Stomach smooth muscle (tissue), 2 donors: Measurements from ENCODE around the gene ZNF516.

Experiments
- H3K27ac ChIP-seq: one replicate; pipeline ENCODE4 v1.7.0; 2013; ENCODE audit warnings: mild to moderate bottlenecking, low read length, inconsistent platforms
- H3K27me3 ChIP-seq, 2 donors: one replicate each; pipeline ENCODE4 v1.7.0; 2013; ENCODE audit warnings: low read length in 2 of 2; ENCODE audit not compliant: insufficient read depth in 2 of 2, control insufficient read depth in 1 of 2
- H3K36me3 ChIP-seq, 2 donors: one replicate each; pipeline ENCODE4 v1.7.0; 2013; ENCODE audit warnings: low read length in 2 of 2; ENCODE audit not compliant: control insufficient read depth in 2 of 2, insufficient read depth in 2 of 2
- H3K4me1 ChIP-seq: one replicate; pipeline ENCODE4 v1.7.0; 2013; ENCODE audit warnings: low read length; ENCODE audit not compliant: control insufficient read depth, insufficient read depth
- H3K4me3 ChIP-seq, 2 donors: one replicate each; pipeline ENCODE4 v1.7.0; 2013; ENCODE audit warnings: low read length in 2 of 2
- H3K9ac ChIP-seq, 2 donors: one replicate each; pipeline ENCODE4 v1.7.0; 2013; ENCODE audit warnings: low read length in 2 of 2, mild to moderate bottlenecking in 1 of 2
- H3K9me3 ChIP-seq, 2 donors: one replicate each; pipeline ENCODE4 v1.7.0; 2013; ENCODE audit warnings: low read length in 2 of 2; ENCODE audit not compliant: control insufficient read depth in 2 of 2
- donor health status: healthy.
- donor health status: Pancreatic carcinoma.

Gene ZNF516

DNA sequence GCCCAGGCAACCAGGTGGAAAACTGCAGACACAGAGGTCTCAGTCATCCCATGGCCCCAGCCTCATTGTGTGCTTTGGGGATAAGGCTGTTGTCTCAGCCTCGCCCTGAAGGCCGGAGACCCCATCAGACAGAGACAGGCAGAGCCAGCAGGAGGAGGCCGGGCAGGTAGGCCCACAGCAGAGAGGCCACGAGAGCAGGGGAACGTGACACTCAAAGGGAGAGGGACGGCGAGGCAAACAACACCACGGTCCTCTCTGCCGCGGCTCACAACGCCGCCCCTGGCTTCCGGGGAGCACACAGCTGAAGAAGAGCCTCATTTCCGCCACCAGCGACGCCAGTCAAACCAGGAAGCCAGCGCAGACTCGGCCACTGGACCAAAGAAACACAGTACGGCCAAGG, 103.3 kb downstream of the ZNF516 start:
- Histone ChIP-seq H3K4me1 (peaks cover 28% of the 10 kb centered on the region), H3K36me3 (no peaks in the 10 kb centered on the region), H3K27me3 (no peaks in the 10 kb centered on the region), H3K27ac (no peak overlapping the region), H3K9ac (peak overlapping the region in 1 of 2 donors; percentile 15), H3K9me3 (no peaks in the 10 kb centered on the region), H3K4me3 (no peak overlapping the region)

DNA sequence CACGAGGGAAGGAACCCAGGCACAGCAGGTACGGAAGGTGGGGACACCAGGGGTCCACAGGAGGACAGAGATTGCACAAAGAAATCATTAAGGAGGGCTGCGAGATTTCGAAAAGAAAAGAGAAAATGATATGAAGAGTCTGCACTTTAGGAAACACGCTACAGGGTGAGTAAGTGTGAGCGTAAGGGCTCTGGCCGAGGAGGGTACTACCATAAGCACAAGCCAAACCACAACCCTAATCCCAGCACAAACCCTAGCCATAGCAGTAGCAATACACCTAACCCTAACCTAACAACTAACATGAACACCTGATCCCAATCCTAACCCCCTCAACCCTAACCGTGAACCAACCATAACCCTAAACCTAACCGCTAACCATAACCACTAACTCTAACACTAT, 104.0 kb downstream of the ZNF516 start:
- no peak overlapping the region for H3K4me3 ChIP-seq
- H3K36me3 ChIP-seq, result no peaks in the 10 kb centered on the region
- no peak overlapping the region for H3K27ac ChIP-seq
- H3K9ac ChIP-seq, result peak overlapping the region in 1 of 2 donors; percentile 15
- peaks cover 26% of the 10 kb centered on the region for H3K4me1 ChIP-seq
- no peaks in the 10 kb centered on the region for H3K27me3 ChIP-seq
- H3K9me3 ChIP-seq, result no peaks in the 10 kb centered on the region

DNA sequence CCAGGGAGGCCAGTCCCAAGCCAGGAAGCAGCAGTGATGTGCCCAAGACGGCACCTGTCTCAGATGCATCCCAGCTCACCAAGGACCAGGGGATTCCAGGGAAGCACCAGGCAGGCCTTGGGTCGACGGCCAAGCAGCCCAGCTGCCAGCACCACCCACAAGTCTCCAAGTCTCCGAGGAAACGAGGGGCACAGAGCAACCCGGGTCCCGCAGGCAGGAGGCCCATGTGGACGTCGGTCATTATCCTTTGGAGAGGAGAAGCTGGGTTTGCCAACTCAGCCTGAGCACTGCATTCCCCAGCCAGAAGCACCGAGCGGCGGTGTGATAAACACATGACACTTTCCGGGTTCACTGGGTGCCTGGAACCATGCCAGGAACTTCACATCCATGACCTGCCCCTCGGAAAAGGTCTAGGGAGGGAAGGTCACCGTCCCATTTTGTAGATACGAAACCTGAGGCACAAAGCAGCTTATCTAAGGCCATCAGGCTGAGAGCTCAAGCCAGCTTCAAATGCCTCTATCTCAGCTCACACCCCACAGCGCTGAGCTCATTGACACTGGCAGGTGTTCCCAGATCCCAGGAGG, 104.5 kb downstream of the ZNF516 start:
- Histone ChIP-seq H3K9ac (no peak overlapping the region), H3K27ac (no peak overlapping the region), H3K27me3 (no peaks in the 10 kb centered on the region), H3K4me3 (no peak overlapping the region), H3K9me3 (no peaks in the 10 kb centered on the region), H3K4me1 (peaks cover 26% of the 10 kb centered on the region), H3K36me3 (no peaks in the 10 kb centered on the region)

DNA sequence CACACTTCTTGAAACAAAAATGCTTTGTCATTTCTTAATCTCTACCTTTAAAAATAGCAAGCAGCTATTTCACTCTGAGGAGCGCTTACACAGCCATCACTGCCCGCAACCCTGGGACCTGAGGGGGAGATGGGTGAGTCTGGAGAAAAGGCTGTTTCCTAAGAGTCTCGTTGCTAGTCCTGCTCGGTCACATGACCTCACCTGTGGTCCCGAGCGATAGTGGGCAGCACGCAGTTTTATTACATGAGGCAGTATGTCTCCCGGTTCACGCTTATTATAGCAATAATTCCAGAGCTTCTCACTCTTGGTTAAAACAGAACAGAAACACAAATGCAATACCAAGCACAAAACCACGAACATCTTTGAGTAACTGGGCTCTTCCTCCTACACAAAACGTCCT, 105.3 kb downstream of the ZNF516 start:
- no peak overlapping the region for H3K9ac ChIP-seq
- peaks cover 28% of the 10 kb centered on the region for H3K4me1 ChIP-seq
- H3K27ac ChIP-seq, result no peak overlapping the region

DNA sequence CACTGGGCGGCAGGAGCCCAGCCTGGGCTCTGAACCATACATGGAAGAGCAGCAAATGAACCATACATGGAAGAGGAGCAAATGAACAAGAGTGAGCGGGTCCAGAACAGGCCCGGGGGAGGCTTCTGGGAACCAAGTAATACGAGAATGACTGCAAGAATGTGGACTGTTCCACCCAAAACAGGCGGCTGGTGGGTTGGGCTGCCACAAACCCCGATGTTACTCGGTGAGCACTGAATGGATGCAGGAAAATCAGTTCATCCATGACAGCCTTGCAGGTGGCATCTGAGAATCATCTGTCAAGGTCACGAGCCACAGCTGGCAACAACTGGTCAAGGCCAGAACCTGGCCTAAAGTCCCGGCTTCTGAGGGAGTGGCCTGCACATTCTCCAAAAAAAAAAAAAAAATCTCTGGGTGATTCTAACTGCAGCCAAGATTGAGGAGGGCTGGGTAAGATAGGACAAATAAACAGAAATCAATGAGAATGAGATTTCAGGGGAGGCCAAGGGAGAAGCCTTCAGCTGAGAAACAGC, 106.1 kb downstream of the ZNF516 start:
- H3K9ac ChIP-seq, result no peak overlapping the region
- no peaks in the 10 kb centered on the region for H3K27me3 ChIP-seq
- H3K36me3 ChIP-seq, result no peaks in the 10 kb centered on the region
- peaks cover 28% of the 10 kb centered on the region for H3K4me1 ChIP-seq
- no peaks in the 10 kb centered on the region for H3K9me3 ChIP-seq
- H3K4me3 ChIP-seq, result no peak overlapping the region
- H3K27ac ChIP-seq, result no peak overlapping the region

More for the DNA sequence above, 105.3 kb downstream of the ZNF516 start:
- H3K36me3 ChIP-seq, result no peaks in the 10 kb centered on the region
- H3K9me3 ChIP-seq, result no peaks in the 10 kb centered on the region
- no peaks in the 10 kb centered on the region for H3K27me3 ChIP-seq
- no peak overlapping the region for H3K4me3 ChIP-seq

DNA sequence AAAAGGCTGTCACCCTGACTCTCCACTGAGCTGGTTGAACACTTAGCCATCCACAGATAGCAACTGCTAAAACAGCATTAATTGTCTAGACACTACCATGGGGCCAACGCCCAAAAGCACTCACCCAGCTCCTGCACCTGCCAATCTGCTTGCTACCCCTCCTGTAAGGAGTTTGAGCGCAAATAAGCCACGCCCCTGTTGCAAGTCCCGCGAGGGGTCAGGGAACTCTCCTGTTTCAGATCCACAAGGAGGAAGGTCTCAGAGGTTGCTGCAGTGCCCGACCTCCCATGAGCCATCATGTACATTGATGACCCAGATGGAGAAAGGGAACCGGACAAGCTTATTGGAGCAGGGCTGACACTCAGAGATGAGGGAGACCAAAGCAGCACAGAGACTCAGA, 106.8 kb downstream of the ZNF516 start:
- no peak overlapping the region for H3K27ac ChIP-seq
- no peaks in the 10 kb centered on the region for H3K36me3 ChIP-seq

DNA sequence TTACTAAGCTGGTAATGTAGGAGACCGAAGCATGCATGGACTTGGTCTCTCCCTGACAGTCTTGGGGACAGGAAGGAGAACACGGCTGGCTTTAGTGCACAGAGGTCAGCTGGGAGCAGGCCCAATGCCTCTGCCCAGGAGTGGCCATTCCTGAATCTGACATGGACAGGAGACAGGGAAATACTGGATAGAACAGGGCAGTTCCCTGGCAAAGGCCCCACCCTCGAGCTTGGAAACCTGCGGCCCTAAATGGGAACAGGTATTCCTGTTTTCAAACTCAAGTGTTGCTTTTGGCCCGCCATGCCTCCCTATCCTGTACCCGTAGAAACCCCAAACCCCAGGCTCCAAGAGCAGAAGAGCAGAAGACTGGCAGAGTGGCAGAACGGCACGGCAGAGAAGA, 107.4 kb downstream of the ZNF516 start:
- Histone ChIP-seq H3K36me3 (no peaks in the 10 kb centered on the region), H3K27ac (no peak overlapping the region), H3K9ac (no peak overlapping the region), H3K27me3 (no peaks in the 10 kb centered on the region), H3K4me1 (peaks cover 28% of the 10 kb centered on the region), H3K9me3 (no peaks in the 10 kb centered on the region), H3K4me3 (no peak overlapping the region)

More for the DNA sequence above, 106.8 kb downstream of the ZNF516 start:
- H3K4me1 ChIP-seq, result peaks cover 28% of the 10 kb centered on the region
- H3K27me3 ChIP-seq, result no peaks in the 10 kb centered on the region
- H3K4me3 ChIP-seq, result no peak overlapping the region
- H3K9ac ChIP-seq, result no peak overlapping the region
- H3K9me3 ChIP-seq, result no peaks in the 10 kb centered on the region

DNA sequence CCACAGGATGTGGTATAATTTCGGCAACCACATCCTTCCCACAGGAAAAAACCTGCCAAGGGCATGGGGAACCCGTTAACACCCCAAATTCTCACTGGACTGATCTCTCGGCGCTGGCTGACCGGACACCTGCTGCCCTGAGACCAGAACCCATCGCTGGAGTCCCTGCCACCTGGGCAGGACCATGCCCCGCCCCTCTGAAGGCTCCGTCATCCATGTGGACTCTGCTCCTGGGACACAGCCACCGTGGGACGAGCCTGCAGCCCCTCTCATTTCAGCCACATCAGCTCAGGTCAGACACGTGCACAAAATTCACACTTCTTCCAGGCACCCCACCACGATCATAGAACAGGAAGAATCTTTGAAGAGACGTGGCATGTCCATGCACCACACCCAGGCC, 108.2 kb downstream of the ZNF516 start:
- no peak overlapping the region for H3K4me3 ChIP-seq
- no peak overlapping the region for H3K9ac ChIP-seq
- peaks cover 24% of the 10 kb centered on the region for H3K4me1 ChIP-seq
- H3K9me3 ChIP-seq, result no peaks in the 10 kb centered on the region
- H3K27ac ChIP-seq, result no peak overlapping the region
- H3K36me3 ChIP-seq, result no peaks in the 10 kb centered on the region
- H3K27me3 ChIP-seq, result no peaks in the 10 kb centered on the region

DNA sequence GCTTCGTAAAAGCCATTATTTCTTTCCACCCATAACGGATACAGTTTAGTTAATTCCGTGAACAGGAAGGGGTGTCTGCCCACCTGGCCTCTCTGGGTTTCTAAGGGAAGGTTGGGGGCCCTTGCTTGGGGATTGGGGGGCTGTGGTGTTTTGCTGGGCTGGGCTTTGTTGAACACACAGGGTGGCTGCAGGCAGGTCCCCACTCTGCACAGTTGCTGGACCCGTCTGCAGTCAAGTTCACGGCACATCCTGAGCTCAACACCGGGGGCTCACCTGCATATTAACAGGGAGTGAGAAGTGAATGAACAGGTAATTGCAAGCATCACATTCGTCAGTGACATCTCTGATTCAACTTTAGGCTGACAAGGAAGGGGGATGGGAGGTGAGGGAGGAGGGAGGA, 109.0 kb downstream of the ZNF516 start:
- H3K9ac ChIP-seq, result no peak overlapping the region
- H3K9me3 ChIP-seq, result no peaks in the 10 kb centered on the region
- no peak overlapping the region for H3K27ac ChIP-seq
- peaks cover 24% of the 10 kb centered on the region for H3K4me1 ChIP-seq
- H3K4me3 ChIP-seq, result no peak overlapping the region
- H3K27me3 ChIP-seq, result no peaks in the 10 kb centered on the region
- no peaks in the 10 kb centered on the region for H3K36me3 ChIP-seq

DNA sequence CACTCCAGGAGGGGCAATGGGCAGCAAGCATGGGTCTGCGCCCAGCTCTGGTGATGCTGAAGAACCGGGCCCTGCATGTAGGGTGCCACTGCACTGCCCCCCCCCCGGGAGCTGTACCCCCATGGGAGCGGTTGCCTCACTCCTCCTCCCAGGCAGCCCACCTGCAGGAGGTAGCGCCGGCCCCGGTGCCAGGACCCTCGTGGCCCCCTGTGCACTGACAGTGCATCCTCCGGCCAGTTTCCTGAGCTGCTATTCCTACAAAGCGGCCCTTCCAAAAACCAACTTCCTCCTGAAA, 109.4 kb downstream of the ZNF516 start:
- H3K9ac ChIP-seq, result no peak overlapping the region
- H3K36me3 ChIP-seq, result no peaks in the 10 kb centered on the region
- H3K9me3 ChIP-seq, result no peaks in the 10 kb centered on the region
- H3K4me1 ChIP-seq, result peaks cover 24% of the 10 kb centered on the region
- no peaks in the 10 kb centered on the region for H3K27me3 ChIP-seq
- no peak overlapping the region for H3K27ac ChIP-seq
- H3K4me3 ChIP-seq, result no peak overlapping the region

DNA sequence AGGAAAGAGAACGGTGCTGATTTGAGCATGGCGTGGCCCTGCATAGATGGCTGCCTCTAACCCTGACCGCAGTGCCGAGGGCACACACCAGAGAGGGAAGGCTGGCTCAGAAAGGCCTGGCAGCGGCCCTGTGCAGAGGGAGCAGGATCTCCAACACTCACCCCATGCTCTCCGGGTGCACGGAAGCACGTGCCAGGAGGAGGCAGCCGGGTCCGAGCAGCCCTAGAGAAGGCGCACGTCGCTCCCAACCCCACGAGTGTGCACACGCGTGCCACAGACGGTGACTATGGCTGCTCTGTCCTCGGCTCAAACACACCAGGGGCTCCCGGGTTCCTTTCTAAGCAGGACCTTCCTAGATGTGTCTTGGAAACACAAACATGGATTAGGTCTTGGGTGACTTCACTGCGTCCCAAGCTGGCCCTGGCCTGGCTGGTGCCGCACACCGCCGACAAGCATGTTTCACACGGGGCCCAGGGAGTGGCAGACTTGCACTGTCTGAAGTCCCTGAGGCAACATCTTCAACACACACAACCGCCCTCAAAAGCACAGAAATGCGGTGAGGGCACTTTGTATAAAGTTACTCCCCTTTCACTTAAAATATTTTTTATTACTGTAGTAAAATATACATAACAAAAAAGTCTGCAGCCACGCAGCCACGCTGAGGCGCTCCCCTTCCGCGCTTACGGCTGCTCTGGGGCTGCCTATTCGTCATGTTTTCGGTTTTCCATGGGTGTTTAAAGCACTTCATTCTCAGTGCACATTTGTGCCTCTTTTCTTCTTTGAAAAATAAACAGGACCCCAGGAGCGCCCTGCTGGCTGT, 110.0 kb downstream of the ZNF516 start:
- no peaks in the 10 kb centered on the region for H3K27me3 ChIP-seq
- H3K4me3 ChIP-seq, result no peak overlapping the region
- peaks cover 2% of the 10 kb centered on the region in 2 donors for H3K36me3 ChIP-seq
- no peak overlapping the region for H3K9ac ChIP-seq
- no peak overlapping the region for H3K27ac ChIP-seq
- H3K9me3 ChIP-seq, result no peaks in the 10 kb centered on the region
- peaks cover 18% of the 10 kb centered on the region for H3K4me1 ChIP-seq
